Body of pancreas (tissue), 4 donors: Measurements from ENCODE around the gene UPF2.

Source experiments
- POLR2A ChIP-seq, 3 donors: fragments of 450-650 bp; IDR thresholded peaks; one replicate each; pipeline ENCODE4 v1.6.1; 2016; ENCODE audit warnings: antibody characterized with exemption in 3 of 3, mild to moderate bottlenecking in 2 of 3
- TF ChIP-seq, protein P1 (sequence below), 7 experiments: fragments of 450-650 bp in 4 of 7; fragments of 200-600 bp in 3 of 7; sonication (generic) in 3 of 7; IDR thresholded peaks; one replicate each; pipeline ENCODE4 v1.5.1; 2016 to 2019; ENCODE audit warnings: antibody characterized with exemption in 7 of 7

DNA sequence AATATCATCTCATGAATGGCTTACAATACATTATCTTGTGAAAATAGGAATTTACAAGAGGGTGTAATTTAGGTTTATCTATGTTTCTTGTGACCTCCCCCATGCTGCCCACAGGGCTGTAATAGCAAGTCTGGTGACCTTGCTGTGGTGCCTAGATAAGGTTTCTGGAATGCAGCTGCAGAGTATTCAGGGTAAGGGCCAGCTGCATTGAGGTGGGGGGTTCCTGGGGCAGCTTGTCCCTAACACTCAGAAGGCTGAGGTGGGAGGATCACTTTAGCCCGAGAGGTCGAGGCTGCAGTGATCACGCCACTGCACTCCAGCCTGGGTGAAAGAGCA lies 20.8 kb upstream of the UPF2 start:
- TF ChIP-seq, protein P1, sequence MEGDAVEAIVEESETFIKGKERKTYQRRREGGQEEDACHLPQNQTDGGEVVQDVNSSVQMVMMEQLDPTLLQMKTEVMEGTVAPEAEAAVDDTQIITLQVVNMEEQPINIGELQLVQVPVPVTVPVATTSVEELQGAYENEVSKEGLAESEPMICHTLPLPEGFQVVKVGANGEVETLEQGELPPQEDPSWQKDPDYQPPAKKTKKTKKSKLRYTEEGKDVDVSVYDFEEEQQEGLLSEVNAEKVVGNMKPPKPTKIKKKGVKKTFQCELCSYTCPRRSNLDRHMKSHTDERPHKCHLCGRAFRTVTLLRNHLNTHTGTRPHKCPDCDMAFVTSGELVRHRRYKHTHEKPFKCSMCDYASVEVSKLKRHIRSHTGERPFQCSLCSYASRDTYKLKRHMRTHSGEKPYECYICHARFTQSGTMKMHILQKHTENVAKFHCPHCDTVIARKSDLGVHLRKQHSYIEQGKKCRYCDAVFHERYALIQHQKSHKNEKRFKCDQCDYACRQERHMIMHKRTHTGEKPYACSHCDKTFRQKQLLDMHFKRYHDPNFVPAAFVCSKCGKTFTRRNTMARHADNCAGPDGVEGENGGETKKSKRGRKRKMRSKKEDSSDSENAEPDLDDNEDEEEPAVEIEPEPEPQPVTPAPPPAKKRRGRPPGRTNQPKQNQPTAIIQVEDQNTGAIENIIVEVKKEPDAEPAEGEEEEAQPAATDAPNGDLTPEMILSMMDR (IDR thresholded peaks at IDR 0.05): no peak
- TF ChIP-seq POLR2A (IDR thresholded peaks at IDR 0.05): no peak
